Measurements from ENCODE around the gene HEATR9. TPM values are rescaled to one million over a fixed set of nuclear protein-coding genes. Genes with fewer than 3 reads are reported as not detected.

The HEATR9 gene
- total and polyA plus RNA-seq, 3 donors from 2014 or later: 6.1 to 28.3 (median 7.8) TPM

DNA sequence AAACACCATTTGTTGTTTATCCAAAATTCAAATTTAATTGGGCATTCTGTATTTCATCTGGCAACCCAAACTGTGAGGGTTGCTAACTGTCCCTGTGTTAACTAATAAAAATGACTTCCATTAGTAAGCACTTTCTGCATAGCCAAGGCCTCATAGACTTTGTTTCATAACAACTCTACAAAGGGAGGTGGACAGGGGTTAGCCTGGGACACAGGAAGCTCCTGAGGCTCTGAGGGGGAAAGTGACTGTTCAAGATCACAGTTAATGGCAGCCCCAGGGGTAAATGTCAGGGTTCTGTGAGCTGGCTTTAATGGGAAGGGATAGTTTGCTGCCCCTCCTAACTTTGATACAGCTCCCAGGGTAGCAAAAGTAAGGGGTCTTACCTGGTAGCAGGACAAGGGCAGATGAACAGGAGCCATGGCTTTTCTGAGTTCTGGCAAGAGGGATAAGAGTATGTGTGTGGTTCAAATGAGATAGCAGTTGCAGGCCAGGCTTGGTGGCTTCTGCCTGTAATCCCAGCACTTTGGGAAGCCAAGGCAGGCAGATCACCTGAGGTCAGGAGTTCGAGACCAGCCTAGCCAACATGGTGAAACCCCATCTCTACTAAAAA, 2.2 kb downstream of the HEATR9 start:
- TF ChIP-seq, protein P1, sequence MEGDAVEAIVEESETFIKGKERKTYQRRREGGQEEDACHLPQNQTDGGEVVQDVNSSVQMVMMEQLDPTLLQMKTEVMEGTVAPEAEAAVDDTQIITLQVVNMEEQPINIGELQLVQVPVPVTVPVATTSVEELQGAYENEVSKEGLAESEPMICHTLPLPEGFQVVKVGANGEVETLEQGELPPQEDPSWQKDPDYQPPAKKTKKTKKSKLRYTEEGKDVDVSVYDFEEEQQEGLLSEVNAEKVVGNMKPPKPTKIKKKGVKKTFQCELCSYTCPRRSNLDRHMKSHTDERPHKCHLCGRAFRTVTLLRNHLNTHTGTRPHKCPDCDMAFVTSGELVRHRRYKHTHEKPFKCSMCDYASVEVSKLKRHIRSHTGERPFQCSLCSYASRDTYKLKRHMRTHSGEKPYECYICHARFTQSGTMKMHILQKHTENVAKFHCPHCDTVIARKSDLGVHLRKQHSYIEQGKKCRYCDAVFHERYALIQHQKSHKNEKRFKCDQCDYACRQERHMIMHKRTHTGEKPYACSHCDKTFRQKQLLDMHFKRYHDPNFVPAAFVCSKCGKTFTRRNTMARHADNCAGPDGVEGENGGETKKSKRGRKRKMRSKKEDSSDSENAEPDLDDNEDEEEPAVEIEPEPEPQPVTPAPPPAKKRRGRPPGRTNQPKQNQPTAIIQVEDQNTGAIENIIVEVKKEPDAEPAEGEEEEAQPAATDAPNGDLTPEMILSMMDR (IDR thresholded peaks at IDR 0.05): no peak
- no peak for TF ChIP-seq POLR2A (IDR thresholded peaks at IDR 0.05)
- intact Hi-C loops (cut with DNase I; ENCODE audit: low total_unique reads): no loop called here
- Histone ChIP-seq H3K27me3 (no peaks in the 10 kb centered on the region), H3K36me3 (ENCODE audit: low read depth, missing control alignments) (no peaks in the 10 kb centered on the region), H3K4me3 (no peak overlapping the region), H3K9me3 (no peaks in the 10 kb centered on the region), H3K4me1 (no peaks in the 10 kb centered on the region), H3K27ac (no peak overlapping the region)
- DNase-seq: no peak
- 96 to 100% methylated on average over 1 of the region's 1 CpG for WGBS, 2 donors

- DNase-seq: no peak
- no peak for TF ChIP-seq POLR2A (IDR thresholded peaks at IDR 0.05)
- TF ChIP-seq, protein P1 (IDR thresholded peaks at IDR 0.05): no peak
- H3K27me3 ChIP-seq: no peaks in the 10 kb centered on the region
- intact Hi-C loops (cut with DNase I; ENCODE audit: low total_unique reads): no loop called here
- no peaks in the 10 kb centered on the region for H3K9me3 ChIP-seq
- 78 to 89% methylated on average over 3 of the region's 3 CpGs for WGBS, 2 donors
- no peaks in the 10 kb centered on the region for H3K4me1 ChIP-seq
- H3K36me3 ChIP-seq (ENCODE audit: low read depth, missing control alignments): no peaks in the 10 kb centered on the region
- H3K4me3 ChIP-seq: no peak overlapping the region
- H3K27ac ChIP-seq: no peak overlapping the region
Measured at GRCh38 chr17:35865412-35866340, 3.0 kb downstream of the HEATR9 start.

GRCh38 chr17:35864853-35865252, 3.8 kb downstream of the HEATR9 start:
- DNase-seq: no peak
- no peaks in the 10 kb centered on the region for H3K36me3 ChIP-seq (ENCODE audit: low read depth, missing control alignments)
- H3K27me3 ChIP-seq: no peaks in the 10 kb centered on the region
- H3K9me3 ChIP-seq: no peaks in the 10 kb centered on the region
- WGBS, 2 donors: 85 to 91% methylated on average over 7 of the region's 7 CpGs
- TF ChIP-seq POLR2A (IDR thresholded peaks at IDR 0.05): no peak
- TF ChIP-seq, protein P1 (IDR thresholded peaks at IDR 0.05): no peak
- intact Hi-C loops (cut with DNase I; ENCODE audit: low total_unique reads): no loop called here
- H3K4me1 ChIP-seq: no peaks in the 10 kb centered on the region
- no peak overlapping the region for H3K4me3 ChIP-seq
- no peak overlapping the region for H3K27ac ChIP-seq

DNA sequence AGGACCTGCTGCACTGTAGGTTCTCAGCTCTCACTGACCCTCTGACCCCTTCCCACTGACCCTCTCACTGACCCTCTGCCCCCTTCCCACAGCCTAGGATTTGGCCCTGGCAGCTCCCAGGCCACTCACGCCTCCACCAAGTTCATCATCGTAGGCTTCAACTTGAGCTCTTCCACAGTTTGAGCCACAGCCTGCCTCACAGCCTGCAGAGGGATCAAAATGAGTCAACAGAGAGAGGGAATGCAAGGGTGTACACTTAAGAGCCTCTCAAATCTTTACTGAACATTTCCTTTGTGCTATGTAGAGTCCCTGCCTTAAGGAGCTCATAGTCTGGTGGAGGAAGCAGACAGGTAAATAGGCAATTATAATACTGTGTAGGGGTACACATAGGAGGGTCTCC, 12.1 kb downstream of the HEATR9 start:
- no peak for DNase-seq
- H3K4me3 ChIP-seq: no peak overlapping the region
- 100% methylated on average over 1 to 2 of the region's 2 CpGs for WGBS, 2 donors
- no peaks in the 10 kb centered on the region for H3K4me1 ChIP-seq
- H3K9me3 ChIP-seq: no peaks in the 10 kb centered on the region
- TF ChIP-seq POLR2A (IDR thresholded peaks at IDR 0.05): no peak
- TF ChIP-seq, protein P1 (IDR thresholded peaks at IDR 0.05): no peak
- no peaks in the 10 kb centered on the region for H3K27me3 ChIP-seq
- no peak overlapping the region for H3K27ac ChIP-seq
- H3K36me3 ChIP-seq (ENCODE audit: low read depth, missing control alignments): no peaks in the 10 kb centered on the region
- intact Hi-C loops (cut with DNase I; ENCODE audit: low total_unique reads): no loop called here

Data from testis (tissue), 3 donors.